HG02852 (cell line): ENCODE results near the gene SH3PXD2B.
"Not testable (repeated sequence)": the region's sequence is repeated elsewhere in the genome, so short reads cannot be mapped to it uniquely, and the experiment has no call there.

Source experiments
- ATAC-seq: cut with Tn5 transposase; IDR thresholded peaks from one replicate; pipeline ENCODE4 v1.9.1; 2021; ENCODE audit warnings: mild to moderate bottlenecking, moderate library complexity; ENCODE audit not compliant: unreplicated experiment

SH3PXD2B gene

DNA sequence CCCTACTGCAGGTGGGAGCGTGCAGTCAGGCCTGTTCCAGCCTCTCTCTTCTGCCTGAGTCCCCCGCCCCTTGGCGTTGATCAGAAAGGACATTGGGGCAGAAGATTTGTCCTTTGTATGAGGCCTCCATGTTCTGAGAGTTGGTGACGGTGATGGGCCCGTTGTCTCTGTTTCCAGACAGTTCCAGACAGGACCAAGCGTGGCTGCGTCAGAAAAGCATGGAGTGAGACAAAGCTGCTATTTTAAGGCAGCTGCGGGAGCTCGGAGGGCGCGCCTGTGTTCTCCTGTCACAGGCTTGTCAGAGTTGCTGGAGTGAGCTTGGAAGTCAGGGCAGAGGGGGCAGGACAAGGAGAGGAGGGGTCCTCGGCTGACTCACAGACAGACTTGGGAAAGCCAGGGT lies 32.1 kb upstream of the SH3PXD2B start:
- ATAC-seq, result no peak

DNA sequence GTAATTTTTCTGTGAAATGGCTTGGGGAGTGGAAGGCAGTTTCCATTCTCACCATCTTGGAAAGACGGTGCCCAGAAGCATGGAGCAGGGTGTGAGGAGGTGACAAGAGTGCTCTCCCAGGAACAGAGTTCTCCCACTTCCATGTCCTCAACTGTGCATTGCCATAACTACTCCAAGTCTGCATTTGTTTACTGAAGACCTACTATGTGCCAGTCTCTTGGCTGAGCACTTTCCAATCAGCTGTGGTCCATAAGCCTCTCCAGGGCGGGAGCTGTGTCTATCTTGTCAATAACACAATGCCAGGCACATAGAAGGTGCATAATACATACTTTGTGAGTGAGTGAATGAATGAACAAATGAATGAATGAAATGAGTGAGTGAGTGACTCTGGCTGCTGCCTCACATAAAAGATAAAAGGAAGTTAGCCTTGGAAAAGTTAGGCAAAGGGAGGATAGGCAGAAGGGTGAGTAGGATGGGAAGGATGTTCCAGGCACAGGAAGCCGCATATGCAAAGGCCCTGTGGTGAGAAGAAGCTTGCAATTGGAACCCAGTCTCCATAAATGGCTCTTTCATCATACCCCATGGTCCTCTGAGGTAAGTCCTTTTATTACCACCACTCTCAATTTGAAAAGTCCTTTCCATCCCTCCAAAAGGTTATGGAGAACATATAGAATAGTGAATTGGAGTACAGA lies 31.3 kb upstream of the SH3PXD2B start:
- no peak for ATAC-seq

DNA sequence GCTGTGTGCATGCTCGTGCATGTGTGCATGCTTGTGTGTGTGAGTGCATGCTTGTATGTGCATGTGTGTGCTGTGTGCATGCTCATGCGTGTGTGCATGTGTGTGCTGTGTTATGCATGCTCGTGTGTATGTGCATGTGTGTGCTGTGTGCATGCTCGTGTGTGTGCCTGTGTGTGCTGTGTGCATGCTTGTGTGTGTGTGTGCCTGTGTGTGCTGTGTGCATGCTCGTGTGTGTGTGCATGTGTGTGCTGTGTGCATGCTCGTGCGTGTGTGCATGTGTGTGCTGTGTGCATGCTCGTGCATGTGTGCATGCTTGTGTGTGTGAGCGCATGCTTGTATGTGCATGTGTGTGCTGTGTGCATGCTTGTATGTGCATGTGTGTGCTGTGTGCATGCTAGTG lies 30.3 kb upstream of the SH3PXD2B start:
- ATAC-seq, result no peak

DNA sequence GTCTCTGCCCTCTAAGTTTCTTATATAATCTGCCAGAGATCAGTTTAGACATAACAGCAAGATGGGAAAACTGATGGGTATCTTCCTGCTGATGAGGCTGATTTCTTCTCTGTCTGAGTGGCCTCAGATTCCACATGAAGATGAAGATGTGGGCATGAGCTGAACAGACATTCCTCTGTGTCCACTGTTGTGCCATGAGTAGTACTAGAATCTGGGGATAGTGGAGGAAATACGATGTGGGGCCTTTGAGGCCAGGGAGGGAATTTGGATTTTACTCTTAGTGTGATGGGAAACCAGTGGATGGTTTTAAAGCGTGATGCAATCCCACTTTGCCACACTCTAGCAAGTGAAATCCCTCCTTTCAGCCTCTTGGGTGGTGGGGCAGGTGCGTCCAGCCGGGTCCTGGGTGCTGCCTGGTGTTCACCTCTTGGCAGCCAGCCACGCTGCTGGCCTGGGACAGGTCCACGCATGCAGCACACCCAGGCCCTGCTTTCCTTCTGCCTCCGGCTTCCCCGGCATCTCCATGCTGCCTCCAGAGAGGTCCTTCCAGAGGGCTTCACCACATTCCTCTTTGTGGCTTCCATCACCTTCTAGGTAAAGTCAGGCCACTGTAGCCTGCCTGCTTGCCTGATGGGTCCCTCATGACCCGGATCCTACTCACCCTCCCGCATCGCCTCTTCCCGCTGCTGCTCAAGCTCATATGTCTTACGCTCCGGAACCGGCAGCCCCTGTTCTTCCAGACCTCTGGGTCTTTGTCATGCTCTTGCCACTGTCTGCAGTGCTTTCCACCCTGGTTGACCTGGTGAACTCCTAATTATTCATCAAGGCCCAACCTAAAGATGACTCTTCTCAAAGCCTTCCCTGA lies 28.1 kb upstream of the SH3PXD2B start:
- no peak for ATAC-seq

DNA sequence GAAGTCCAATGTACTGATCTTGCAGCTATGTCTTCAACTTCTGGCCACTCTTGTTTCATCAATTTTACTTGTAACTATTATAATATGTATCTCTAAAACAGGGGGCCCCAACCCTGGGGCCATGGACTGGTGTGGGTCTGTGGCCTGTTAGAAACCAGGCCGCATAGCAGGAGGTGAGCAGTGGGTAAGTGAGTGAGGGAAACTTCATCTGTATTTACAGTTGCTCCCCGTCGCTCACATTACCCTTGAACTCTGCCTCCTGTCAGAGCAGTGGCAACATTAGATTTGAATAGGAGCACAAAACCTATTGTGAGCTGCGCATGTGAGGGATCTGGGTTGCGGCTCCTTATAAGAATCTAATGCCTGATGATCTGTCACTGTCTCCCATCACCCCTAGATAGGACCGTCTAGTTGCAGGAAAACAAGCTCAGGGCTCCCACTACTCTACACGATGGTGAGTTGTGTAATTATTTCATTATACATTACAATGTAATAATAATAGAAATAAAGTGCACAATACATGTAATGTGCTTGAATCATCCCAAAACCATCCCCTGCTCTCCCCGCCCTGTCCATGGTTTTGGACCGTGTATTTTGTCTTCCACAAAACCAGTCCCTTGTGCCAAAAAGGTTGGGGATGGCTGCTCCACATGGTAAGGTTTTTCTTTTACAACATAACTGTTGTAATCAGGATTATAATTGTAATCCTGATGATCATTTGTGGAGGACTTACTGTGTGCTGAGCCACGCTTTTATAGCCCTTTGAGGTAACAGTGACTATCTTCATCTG lies 26.9 kb upstream of the SH3PXD2B start:
- no peak for ATAC-seq

DNA sequence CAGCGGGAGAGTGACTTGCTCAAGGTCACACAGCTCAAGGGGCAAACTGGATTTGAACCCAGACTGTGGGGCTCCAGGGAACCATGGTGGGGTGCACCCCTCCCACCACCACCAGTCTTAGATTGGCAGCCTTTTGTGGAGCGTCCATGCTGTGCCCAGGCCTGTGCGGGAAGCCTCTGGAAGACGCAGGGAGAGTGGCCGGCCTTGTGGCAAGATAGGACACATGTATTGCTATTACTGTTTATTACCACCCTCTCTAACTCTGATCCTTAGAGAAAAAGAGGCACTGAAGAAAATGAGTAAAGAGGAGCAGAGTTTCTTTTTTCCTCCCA lies 25.4 kb upstream of the SH3PXD2B start:
- no peak for ATAC-seq

DNA sequence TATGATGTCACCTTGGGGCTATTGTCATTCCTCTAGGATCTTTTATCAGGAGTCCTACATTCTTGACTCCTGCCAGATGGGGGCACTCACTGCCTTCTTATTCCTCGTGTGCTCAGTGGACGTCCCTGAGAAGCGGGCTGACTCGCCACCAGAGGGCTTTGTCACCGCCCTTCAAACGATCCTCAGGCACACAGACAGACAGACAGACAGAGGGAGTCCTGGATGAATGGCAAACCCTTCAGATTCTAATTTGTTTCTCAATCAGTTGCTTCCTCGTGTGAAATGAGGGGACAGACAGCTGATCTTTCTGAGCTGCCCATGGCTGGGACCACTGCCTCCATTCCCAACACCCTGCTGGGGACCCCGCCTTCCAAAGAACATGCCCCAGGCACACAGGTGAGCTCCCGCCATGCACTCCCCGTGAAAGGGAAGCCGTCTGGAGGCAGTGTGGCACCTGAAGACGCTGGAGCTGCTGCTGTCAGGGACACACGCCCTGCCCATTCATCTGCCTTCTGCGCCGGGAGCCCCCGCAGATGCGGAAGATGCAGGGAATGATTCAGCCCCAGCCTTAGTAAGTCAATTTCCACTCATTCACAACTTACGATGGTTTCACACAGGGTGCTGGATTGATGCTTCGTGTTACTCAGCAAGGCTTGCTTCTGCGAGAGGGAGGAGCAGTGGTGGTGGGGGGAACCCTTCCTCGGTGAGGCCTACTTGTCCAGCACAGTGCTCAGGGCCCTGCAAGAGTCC lies 24.9 kb upstream of the SH3PXD2B start:
- ATAC-seq, result peak; percentile 70

DNA sequence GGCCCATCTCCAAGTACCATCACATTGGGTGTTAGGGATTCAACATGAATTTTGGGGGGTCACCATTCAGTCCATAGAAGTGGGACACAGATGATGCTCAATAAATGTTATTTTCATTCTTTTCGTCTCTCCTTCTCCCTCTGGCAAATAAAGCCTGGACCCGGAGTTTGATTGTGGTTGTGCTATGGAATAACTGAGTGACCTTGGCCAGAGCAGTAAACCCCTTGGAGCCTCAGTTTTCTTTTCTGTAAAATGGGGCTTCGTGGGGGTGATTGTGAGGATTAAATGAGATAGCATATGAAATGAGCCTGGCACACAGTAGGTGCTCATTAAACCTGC lies 24.3 kb upstream of the SH3PXD2B start:
- not testable (repeated sequence) for ATAC-seq

DNA sequence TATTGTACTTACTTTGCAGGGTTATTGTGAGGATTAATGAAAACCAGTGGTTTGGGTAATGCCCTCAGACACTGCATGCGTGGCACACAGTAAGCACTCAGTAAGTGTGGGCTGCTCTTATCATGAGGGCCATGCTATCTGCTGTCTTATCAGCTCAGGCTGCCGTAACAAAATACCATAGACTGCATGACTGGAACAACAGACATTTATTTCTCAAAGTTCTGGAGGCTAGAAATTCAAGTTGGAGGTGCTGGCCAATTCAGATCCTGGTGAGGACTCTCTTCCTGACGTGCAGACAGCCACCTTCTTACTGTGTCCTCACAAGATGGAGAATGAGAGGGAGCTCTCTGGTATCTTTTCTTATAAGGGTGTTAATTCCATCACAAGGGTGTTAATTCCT lies 23.9 kb upstream of the SH3PXD2B start:
- ATAC-seq, result no peak

DNA sequence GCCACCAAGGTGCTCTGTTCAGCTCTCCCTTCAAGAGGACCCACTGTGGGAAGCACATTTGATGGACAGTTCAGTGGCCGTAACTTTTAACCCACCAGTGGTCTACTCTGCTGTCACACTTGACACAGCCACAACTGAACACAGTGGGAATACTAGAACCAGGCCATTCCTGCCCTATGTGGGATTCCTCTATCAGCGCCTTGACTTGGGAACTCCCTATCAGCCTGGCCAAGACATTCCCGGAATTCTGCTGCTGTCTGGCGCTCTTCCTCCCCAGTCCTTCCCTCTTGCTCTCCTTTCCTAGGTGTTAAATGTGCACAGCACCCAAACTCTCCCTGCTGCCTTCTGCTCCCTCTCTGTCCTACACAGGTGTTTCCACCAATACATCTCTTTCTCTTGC lies 23.1 kb upstream of the SH3PXD2B start:
- ATAC-seq, result no peak

DNA sequence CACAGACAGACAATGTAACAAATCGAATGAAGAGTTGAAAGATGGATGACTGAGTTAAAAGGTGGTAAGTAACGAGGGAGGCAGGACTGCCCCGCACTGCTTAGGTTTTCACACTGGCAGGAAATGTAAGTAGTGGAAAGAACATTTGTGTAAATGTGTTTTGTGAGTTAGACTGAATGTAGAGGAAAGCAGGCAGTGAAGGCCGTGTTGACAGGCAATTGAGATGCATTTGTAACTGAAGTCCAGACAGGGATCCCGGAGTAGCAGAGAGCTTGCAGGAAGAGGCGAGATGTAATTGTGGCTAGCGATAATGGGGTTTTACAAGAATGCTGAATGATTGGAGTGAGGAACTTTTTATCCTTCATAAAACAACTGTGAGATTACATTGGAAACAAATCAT lies 20.0 kb upstream of the SH3PXD2B start:
- ATAC-seq, result no peak

DNA sequence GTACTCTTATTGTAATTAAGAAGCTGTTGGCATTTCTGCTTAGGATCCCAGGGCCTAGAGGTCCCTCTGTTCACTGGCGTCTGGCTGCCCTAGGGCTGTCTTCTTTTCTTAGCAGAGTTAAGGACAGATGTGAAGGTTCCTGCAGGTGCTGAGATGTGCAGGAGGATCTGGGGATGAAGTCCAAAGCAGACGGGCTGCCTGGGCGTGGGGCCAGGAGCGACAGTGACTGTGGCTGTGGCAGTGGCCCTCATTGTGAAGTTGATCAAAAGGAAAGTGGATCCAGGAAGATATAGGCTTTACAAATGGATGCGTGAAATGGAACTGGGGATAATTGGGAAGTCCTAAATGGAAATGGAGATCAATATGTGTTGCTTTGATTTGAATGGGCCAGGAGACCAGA lies 19.1 kb upstream of the SH3PXD2B start:
- no peak for ATAC-seq

DNA sequence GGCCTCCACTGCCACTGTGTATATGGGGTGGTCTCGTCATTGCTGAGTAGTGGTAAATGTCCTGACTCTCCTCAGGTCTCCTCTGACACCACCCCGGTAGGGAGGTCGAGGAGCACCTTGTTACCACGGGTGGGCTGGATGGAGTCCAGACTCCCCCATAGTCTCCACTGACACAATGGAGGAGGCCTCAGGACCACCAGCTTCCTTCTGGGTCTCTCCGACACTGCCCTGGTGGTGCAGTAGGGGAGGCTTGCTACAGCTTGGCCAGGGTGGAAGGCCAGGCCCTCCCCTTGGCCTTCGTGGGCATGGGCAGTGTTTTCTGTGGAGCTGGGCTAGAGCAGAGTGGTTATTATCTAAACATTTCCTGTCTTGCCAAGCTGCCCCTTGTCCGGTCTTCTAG lies 15.4 kb upstream of the SH3PXD2B start:
- ATAC-seq, result no peak

DNA sequence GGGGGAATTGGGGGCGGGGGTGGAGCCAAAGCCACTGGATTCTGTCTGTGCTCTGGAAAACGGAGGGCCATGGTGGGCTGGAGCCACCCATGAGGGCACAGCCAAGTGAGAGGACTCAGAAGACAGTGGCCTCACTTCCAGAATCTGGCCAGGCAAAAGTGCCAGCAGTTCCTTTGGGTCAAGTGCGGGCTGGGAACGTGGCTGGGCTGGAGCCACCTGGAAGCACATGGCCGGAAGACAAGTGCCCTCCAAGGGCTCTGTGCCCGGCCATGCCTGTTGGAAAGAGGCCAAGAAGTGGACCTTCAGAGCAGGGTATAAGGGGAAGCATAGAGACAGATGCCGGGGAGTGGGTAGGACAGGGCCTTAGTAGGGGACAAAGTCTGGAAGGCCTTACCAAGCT lies 11.7 kb upstream of the SH3PXD2B start:
- no peak for ATAC-seq

DNA sequence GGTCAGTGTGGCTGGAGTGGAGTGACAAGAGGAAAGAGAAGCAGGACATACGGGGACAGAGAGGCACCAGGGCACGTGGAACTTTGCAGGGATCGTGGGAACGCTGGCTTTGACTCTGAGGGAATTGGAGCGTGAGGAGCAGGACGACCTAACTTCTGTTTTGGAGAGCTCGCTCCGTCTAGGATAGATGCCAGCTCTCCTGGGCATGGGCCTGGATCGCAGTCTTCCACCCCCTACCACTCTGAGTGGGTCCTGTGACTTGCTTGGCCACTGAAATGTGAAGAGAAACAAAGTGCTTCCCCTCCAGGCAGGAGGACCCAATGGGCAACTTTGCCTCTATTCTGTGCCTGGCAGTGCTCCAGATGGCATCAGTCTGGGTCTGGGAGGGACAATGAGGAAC lies 8.7 kb upstream of the SH3PXD2B start:
- ATAC-seq, result no peak

DNA sequence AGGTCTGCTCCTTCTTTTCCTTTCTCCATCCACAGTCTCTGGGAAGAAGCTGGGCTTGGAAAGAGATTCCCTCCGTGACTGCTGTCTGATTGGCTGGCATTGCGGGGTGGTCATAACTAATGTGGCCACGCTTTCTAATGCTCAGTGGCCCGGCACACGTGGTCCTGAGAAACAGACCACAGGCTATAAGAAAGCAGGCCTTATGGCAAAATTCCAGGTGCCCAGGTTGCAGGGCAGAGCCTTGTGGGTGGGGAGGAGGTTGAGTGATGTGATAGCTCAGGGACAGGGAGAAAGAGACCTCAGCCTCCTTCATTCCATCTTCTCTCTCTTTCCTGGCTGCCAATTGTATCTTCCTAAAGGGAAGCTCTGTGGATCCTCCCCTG lies 5.4 kb upstream of the SH3PXD2B start:
- ATAC-seq, result no peak

DNA sequence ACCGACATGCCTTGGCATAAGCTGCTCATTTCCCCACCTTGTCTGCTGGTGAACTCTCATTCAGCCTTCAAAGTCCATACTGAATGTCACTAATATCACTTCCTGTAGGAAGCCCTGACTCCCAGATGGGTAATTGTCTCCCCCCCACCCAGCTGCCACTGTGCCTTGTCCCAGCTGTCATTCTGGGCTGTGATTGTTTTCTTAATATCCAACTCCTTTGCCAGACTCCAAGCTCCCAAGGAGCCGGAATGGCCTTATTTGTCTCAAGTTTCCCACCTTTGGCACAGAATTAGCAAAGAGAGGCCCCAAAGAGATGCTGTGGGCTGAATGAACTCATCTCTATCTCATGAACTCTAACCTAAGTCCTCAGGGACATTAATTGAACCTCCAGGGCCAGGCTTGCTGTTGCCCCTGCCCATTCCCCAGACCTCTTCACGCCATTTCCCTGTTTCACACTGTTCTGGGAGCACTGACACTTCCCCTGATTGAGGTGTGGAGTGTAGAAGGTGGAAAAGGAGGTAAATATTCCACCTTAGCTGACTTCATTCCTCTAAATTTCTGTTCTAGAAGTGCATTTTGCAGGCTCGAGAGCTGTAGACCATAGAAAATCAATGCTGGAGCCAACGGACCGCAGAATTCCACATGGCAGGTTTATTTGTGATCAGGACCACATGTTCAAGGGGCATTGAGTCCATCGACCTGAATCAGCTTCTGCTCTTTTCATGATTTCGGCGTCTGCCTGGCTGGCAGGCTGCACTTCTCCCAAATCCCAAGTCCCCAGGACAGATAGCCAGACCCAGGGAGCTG lies 4.9 kb upstream of the SH3PXD2B start:
- no peak for ATAC-seq

DNA sequence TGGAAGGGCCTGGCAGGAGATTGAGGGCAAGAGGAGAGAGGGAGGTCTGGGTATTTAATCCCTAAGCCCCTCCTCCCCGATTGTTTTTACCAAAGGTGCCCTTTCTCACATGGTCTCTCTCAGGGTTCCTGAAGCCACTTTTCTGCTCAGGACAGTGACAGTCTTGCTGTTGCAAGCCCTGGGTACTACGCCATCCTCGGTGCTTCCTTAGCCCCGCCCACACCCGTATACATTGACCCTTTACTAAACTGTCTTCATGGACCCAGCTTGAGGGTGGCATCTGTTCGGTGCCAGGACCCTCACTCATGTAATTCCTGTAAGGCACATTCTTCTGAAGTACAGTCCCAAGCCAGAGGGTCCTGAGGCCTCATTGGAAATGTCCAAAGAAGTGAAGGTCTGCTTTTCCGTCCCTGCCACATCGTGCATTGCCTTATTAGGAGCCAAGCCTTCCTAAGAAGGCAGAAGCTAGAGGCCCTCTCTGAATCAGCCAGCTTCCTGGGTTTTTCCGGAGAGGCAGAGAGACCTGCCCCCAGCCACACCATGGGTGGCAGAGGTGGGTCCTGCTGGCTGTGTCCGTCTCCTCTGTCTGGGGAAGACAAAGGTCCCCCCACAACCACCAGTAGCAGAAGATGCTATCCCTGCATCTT lies 1.9 kb upstream of the SH3PXD2B start:
- ATAC-seq, result no peak

DNA sequence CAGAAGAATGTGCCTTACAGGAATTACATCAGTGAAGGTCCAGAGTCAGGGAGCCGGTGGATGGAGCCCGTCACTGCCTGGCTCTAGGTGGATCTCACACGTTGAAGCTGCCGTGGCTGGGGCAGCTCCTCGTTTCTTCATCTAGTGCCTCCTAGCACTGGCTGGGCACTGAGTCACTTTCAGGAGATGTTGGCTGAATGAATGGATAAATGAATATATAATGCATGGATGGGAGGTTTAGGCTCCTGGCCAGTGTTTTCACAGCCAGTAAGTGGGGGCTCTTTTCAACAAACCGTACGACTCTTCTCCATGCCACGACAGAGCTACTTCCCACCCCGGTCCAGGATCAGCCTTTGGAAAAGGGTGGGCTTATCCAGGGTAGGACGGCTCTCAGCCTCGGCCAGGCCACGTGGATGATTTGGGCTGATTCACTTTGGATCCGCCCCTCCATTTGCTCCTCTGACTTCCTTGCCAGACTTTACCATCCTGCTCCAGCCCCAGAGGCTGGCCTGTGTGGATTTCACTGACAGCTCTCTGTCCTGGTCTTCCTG lies 1.3 kb upstream of the SH3PXD2B start:
- ATAC-seq, result no peak

DNA sequence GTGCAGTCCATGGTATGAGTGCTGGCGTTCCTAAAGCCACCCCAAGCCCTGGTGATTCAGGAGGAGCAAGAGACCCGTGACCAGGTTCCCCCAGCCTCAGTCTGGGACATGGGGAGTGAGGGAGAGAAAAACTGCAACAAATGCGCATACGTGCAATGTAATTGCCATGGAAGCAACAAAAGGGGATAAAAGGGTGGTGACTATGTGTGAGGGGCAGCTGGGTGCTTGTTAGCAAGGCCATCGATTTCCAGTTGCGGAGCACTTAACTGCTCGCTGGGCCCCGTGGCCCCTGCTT lies 709 bp upstream of the SH3PXD2B start:
- ATAC-seq, result no peak
